ENCODE measurements around the gene PDE9A. TPM values are rescaled to one million over a fixed set of nuclear protein-coding genes. Genes with fewer than 3 reads are reported as not detected.

PDE9A gene
- total RNA-seq, 4 donors from 2014 or later = 0.59 to 15.0 (median 6.9) TPM

- Histone ChIP-seq H3K27me3 (no peaks in the 10 kb centered on the region), H3K27ac (no peak overlapping the region), H3K9me3 (no peaks in the 10 kb centered on the region), H3K4me3 (no peak overlapping the region), H3K36me3 (no peaks in the 10 kb centered on the region), H3K4me1 (no peaks in the 10 kb centered on the region)
- TF ChIP-seq, protein P1, sequence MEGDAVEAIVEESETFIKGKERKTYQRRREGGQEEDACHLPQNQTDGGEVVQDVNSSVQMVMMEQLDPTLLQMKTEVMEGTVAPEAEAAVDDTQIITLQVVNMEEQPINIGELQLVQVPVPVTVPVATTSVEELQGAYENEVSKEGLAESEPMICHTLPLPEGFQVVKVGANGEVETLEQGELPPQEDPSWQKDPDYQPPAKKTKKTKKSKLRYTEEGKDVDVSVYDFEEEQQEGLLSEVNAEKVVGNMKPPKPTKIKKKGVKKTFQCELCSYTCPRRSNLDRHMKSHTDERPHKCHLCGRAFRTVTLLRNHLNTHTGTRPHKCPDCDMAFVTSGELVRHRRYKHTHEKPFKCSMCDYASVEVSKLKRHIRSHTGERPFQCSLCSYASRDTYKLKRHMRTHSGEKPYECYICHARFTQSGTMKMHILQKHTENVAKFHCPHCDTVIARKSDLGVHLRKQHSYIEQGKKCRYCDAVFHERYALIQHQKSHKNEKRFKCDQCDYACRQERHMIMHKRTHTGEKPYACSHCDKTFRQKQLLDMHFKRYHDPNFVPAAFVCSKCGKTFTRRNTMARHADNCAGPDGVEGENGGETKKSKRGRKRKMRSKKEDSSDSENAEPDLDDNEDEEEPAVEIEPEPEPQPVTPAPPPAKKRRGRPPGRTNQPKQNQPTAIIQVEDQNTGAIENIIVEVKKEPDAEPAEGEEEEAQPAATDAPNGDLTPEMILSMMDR (IDR thresholded peaks at IDR 0.05) = no peak
- no peak for TF ChIP-seq POLR2A (IDR thresholded peaks at IDR 0.05)
- DNase-seq = no peak
- intact Hi-C loops (cut with DNase I; ENCODE audit: low total_unique reads) = no loop called here
Observed at GRCh38 chr21:42677339-42678321, 24.2 kb downstream of the PDE9A start.

GRCh38 chr21:42678618-42679295, 25.3 kb downstream of the PDE9A start:
- intact Hi-C loops (cut with DNase I; ENCODE audit: low total_unique reads) = no loop called here
- no peak for DNase-seq
- H3K36me3 ChIP-seq = no peaks in the 10 kb centered on the region
- H3K9me3 ChIP-seq = no peaks in the 10 kb centered on the region
- no peak overlapping the region for H3K4me3 ChIP-seq
- TF ChIP-seq, protein P1 (IDR thresholded peaks at IDR 0.05) = no peak
- TF ChIP-seq POLR2A (IDR thresholded peaks at IDR 0.05) = no peak
- no peaks in the 10 kb centered on the region for H3K4me1 ChIP-seq
- H3K27ac ChIP-seq = no peak overlapping the region
- H3K27me3 ChIP-seq = no peaks in the 10 kb centered on the region

DNA sequence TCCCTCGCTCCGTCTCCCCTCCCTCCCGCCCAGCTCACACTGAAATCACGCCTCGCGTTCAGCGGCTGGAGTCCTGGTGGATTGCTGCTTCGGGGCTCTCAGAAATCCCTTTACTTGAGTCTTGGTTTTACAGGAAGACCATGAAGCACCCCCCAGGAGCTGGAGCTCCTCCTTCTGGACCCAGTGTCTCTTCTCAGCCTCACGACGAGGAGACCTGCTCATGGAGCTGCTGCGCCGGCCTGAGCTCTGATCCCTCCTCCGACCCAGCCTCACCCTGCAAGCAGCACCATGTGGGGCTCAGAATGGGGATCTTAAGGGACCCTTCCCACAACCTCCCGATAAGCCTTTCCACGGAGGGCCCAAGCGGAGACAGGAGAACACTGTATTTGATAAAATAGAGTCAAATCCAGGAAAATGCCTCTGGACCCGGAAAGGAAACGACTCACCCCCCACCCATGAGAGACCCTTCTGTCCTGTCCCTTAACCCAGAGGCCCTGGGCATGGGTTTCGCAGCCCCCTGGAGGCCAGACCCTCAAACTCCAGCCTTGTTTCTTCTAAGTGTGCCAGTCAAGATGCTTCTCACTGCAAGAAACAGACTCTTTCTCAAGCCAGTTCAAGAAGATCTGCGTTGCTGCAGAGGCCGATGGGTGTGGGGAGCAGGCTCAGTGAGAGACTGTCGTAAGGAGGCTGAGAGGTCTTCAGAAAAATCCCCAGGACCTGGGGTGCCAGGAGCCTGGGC, 26.1 kb downstream of the PDE9A start:
- no peak for TF ChIP-seq POLR2A (IDR thresholded peaks at IDR 0.05)
- TF ChIP-seq, protein P1 (IDR thresholded peaks at IDR 0.05) = no peak
- Histone ChIP-seq H3K27me3 (no peaks in the 10 kb centered on the region), H3K9me3 (no peaks in the 10 kb centered on the region), H3K4me3 (no peak overlapping the region), H3K4me1 (no peaks in the 10 kb centered on the region), H3K36me3 (no peaks in the 10 kb centered on the region), H3K27ac (no peak overlapping the region)
- DNase-seq = no peak
- intact Hi-C loops (cut with DNase I; ENCODE audit: low total_unique reads) = no loop called here

DNA sequence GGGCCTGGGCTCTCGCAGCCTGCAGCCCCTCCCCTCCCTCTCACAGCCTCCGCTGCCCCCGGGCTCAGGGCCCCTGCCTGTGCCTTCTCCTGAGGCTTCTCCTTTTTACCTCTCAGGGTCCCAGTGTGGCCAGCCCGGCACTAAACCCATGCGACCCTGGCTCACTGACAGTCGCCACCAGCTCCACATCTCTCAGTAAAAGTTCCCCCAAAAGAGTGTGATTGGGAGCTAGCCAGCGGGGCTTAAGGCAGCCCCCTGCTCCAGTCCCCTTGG, 26.6 kb downstream of the PDE9A start:
- intact Hi-C loops (cut with DNase I; ENCODE audit: low total_unique reads) = no loop called here
- H3K4me3 ChIP-seq = no peak overlapping the region
- no peak for DNase-seq
- no peaks in the 10 kb centered on the region for H3K36me3 ChIP-seq
- no peaks in the 10 kb centered on the region for H3K4me1 ChIP-seq
- no peaks in the 10 kb centered on the region for H3K9me3 ChIP-seq
- TF ChIP-seq, protein P1 (IDR thresholded peaks at IDR 0.05) = no peak
- H3K27me3 ChIP-seq = no peaks in the 10 kb centered on the region
- H3K27ac ChIP-seq = no peak overlapping the region
